22Rv1 (cell line): ENCODE measurements around the gene UBR2.
"Not testable (repeated sequence)": the region's sequence is repeated elsewhere in the genome, so short reads cannot be mapped to it uniquely, and the experiment has no call there.

Experiments
- H3K27ac ChIP-seq: fragments of 450-650 bp; 2 replicates; pipeline ENCODE4 v1.5.1; 2017
- CTCF ChIP-seq: fragments of 450-650 bp; IDR thresholded peaks from 2 replicates; pipeline ENCODE4 v1.5.1; 2017; ENCODE audit warnings: mild to moderate bottlenecking
- ZFX ChIP-seq: fragments of 450-650 bp; IDR thresholded peaks from 2 replicates; pipeline ENCODE4 v1.6.1; 2017; ENCODE audit warnings: antibody characterized with exemption, borderline replicate concordance

UBR2 gene

GRCh38 chr6:42720739-42721138 is 156.9 kb downstream of the UBR2 start:
- H3K27ac ChIP-seq = no peak overlapping the region
- TF ChIP-seq CTCF (no peak), ZFX (no peak)

- H3K27ac ChIP-seq = no peak within 1 kb of the TSS
- TF ChIP-seq CTCF (no peak), ZFX (no peak)
These were observed 158.7 kb downstream of the UBR2 start, which contains the start of gene PRPH2 for GRCh38 chr6:42722497-42722896. Gene PRPH2 (minus strand): TSS chr6:42722597. CDS start chr6:42722334, 263 bp downstream.

- no peak for TF ChIP-seq ZFX
- no peak overlapping the region for H3K27ac ChIP-seq
These were observed 161.0 kb downstream of the UBR2 start for GRCh38 chr6:42724825-42725224.

GRCh38 chr6:42726026-42726425 is 162.2 kb downstream of the UBR2 start:
- TF ChIP-seq ZFX = no peak
- TF ChIP-seq CTCF = no peak
- no peak overlapping the region for H3K27ac ChIP-seq

- no peak overlapping the region for H3K27ac ChIP-seq
- TF ChIP-seq CTCF = peak; percentile 94
- TF ChIP-seq ZFX = no peak
These were observed 162.8 kb downstream of the UBR2 start for GRCh38 chr6:42726485-42727086.

- no peak overlapping the region for H3K27ac ChIP-seq
- TF ChIP-seq ZFX = no peak
- no peak for TF ChIP-seq CTCF
These were observed 163.3 kb downstream of the UBR2 start for GRCh38 chr6:42727087-42727611.

GRCh38 chr6:42727627-42728026 is 163.8 kb downstream of the UBR2 start:
- no peak for TF ChIP-seq ZFX
- no peak for TF ChIP-seq CTCF
- H3K27ac ChIP-seq = no peak overlapping the region

- no peak for TF ChIP-seq CTCF
- no peak for TF ChIP-seq ZFX
- no peak overlapping the region for H3K27ac ChIP-seq
These were observed 165.9 kb downstream of the UBR2 start for GRCh38 chr6:42729731-42730130.

- not testable (repeated sequence) for H3K27ac ChIP-seq
These were observed 170.1 kb downstream of the UBR2 start for GRCh38 chr6:42733867-42734481.
